OCI-LY3 (cell line): Measurements from ENCODE around the gene RAP1GAP2.
A peak's percentile ranks its signal among the peaks of the same experiment; 100 is the strongest.

Source experiments
- H2AFZ ChIP-seq: fragments of 200-600, 300-600 bp; shearing (Covaris generic); 2 replicates; pipeline ENCODE4 v1.6.0; 2014; ENCODE audit warnings: antibody characterized with exemption, low read depth, low read length
- H3K27ac ChIP-seq: fragments of 200-600, 300-600 bp; sonication (generic); 2 replicates; pipeline ENCODE4 v1.5.1; 2014; ENCODE audit warnings: mild to moderate bottlenecking, low read length, moderate library complexity, mixed read lengths
- H3K27me3 ChIP-seq: fragments of 200-600, 300-600 bp; sonication (generic); 2 replicates; pipeline ENCODE4 v1.6.1; 2014; ENCODE audit warnings: low read depth, low read length, mixed read lengths
- H3K36me3 ChIP-seq: fragments of 200-600, 300-600 bp; sonication (generic); replicated peaks from 2 replicates; pipeline ENCODE3; 2014; ENCODE audit warnings: low read depth, low read length, mixed read lengths
- H3K4me1 ChIP-seq: fragments of 300-600, 200-600 bp; sonication (generic); 2 replicates; pipeline ENCODE4 v1.6.1; 2014; ENCODE audit warnings: low read length, mixed read lengths
- H3K4me2 ChIP-seq: fragments of 200-600, 300-600 bp; sonication (generic); 2 replicates; pipeline ENCODE4 v1.6.1; 2014; ENCODE audit warnings: low read length, mixed read lengths
- H3K4me3 ChIP-seq: fragments of 300-600, 200-600 bp; sonication (generic); 2 replicates; pipeline ENCODE4 v1.5.1; 2014; ENCODE audit warnings: antibody characterized with exemption, mild to moderate bottlenecking, low read length, moderate library complexity
- H3K79me2 ChIP-seq: fragments of 300-600, 200-600 bp; shearing (Covaris generic); 2 replicates; pipeline ENCODE4 v1.6.1; 2014; ENCODE audit warnings: mild to moderate bottlenecking, low read length, mixed read lengths
- H3K9ac ChIP-seq: fragments of 300-600, 200-600 bp; shearing (Covaris generic); 2 replicates; pipeline ENCODE4 v1.6.0; 2014; ENCODE audit warnings: mild to moderate bottlenecking, low read length, moderate library complexity
- H3K9me3 ChIP-seq: fragments of 200-600, 300-600 bp; shearing (Covaris generic); 2 replicates; pipeline ENCODE4 v1.6.1; 2014; ENCODE audit warnings: low read length, mixed read lengths; ENCODE audit not compliant: insufficient read depth
- H4K20me1 ChIP-seq: fragments of 200-600, 300-600 bp; sonication (generic); 2 replicates; pipeline ENCODE4 v1.6.1; 2016; ENCODE audit warnings: low read length, mixed read lengths; ENCODE audit not compliant: insufficient read depth
- EZH2phosphoT487 ChIP-seq: fragments of 200-600 bp; shearing (Covaris generic); IDR thresholded peaks from 2 replicates; pipeline ENCODE4 v1.6.1; 2018; ENCODE audit warnings: antibody characterized with exemption, mixed run types, low read depth
- TF ChIP-seq, protein P1 (sequence below): fragments of 200-600, 300-600 bp; sonication (generic); IDR thresholded peaks from 2 replicates; pipeline ENCODE4 v1.5.1; 2014; ENCODE audit warnings: antibody characterized with exemption, low read length, low read depth

RAP1GAP2 gene

DNA sequence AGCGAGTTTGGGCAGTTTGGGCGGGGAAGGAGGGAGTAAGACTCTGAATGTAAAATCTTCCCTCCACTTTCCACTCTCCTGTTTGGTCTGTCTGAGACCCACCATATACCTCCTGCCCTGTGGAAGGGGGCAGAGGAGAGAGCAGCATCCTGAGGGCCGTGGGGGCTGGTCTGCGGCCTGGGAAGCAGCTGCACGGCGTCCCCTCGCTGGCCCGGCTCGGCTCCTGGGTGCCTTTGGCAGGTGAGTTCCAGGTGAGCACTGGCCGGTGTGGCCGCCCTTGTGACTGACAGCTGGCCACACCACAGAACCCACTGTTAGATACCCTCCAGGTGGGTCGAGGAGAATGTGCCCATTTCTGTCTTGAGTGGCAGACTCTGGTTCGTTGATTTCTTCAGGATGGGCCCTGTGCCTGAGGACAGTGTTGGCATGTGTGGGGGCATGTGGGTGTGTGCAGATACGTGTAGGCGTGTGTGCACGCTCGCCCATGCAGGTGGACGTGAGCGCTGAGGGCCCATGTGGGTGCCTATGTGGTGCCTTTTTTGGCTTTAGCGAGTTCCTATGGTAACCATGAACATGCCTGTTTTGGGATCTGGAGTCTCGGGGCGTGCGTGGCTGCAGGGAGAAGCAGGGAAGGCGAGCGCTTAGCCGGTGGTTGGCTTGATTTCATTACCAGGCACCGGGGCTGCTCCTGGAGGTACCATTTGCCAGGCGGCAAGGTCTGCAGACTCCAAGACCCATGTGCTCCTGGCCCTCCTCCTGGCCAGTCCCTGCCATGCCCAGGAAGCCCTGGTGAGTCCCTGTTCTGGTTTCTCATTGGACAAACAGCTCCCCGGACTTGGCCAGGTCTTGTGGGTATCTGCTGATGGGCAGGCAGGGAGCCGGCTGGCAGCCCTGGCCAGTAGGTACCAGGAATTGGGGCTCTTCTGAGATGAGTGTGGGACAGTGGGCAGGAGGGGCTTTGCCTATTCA is 12.4 kb downstream of the RAP1GAP2 start:
- Histone ChIP-seq H3K4me3 (no peak overlapping the region), H2AFZ (no peak overlapping the region), H3K27ac (no peak overlapping the region), H3K4me1 (no peaks in the 10 kb centered on the region), H3K9ac (no peak overlapping the region), H3K4me2 (no peak overlapping the region), H3K9me3 (no peaks in the 10 kb centered on the region), H3K27me3 (no peaks in the 10 kb centered on the region), H4K20me1 (no peaks in the 10 kb centered on the region), H3K79me2 (no peaks in the 10 kb centered on the region), H3K36me3 (no peaks in the 10 kb centered on the region)
- TF ChIP-seq, protein P1, sequence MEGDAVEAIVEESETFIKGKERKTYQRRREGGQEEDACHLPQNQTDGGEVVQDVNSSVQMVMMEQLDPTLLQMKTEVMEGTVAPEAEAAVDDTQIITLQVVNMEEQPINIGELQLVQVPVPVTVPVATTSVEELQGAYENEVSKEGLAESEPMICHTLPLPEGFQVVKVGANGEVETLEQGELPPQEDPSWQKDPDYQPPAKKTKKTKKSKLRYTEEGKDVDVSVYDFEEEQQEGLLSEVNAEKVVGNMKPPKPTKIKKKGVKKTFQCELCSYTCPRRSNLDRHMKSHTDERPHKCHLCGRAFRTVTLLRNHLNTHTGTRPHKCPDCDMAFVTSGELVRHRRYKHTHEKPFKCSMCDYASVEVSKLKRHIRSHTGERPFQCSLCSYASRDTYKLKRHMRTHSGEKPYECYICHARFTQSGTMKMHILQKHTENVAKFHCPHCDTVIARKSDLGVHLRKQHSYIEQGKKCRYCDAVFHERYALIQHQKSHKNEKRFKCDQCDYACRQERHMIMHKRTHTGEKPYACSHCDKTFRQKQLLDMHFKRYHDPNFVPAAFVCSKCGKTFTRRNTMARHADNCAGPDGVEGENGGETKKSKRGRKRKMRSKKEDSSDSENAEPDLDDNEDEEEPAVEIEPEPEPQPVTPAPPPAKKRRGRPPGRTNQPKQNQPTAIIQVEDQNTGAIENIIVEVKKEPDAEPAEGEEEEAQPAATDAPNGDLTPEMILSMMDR: no peak
- TF ChIP-seq EZH2phosphoT487: no peak

DNA sequence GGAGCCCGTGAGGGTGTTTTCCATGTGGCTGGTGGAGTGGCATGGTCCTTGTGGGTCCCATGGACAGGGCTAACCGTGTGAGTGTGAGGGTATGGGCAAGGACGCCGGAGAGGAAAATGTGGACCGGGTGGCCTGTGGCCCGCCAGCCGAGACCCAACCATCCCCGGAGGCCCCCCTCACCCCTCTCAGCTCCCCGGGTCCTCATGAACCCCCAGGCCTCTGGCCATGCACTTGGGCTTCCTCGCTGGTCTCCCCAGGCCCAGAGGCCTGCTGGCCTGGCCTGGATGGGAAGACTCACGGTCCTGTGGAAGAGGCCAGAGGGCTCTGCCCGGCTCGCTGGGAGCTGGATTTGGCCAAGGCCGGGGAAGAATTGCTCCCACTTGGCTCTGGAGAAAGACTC is 13.1 kb downstream of the RAP1GAP2 start:
- H3K27ac ChIP-seq: no peak overlapping the region
- H3K79me2 ChIP-seq: no peaks in the 10 kb centered on the region
- H2AFZ ChIP-seq: no peak overlapping the region
- no peak overlapping the region for H3K4me2 ChIP-seq
- H3K9me3 ChIP-seq: no peaks in the 10 kb centered on the region
- H3K9ac ChIP-seq: no peak overlapping the region
- H3K4me1 ChIP-seq: peaks cover 3% of the 10 kb centered on the region
- H3K4me3 ChIP-seq: no peak overlapping the region
- TF ChIP-seq, protein P1: no peak
- no peak for TF ChIP-seq EZH2phosphoT487
- no peaks in the 10 kb centered on the region for H3K36me3 ChIP-seq
- H3K27me3 ChIP-seq: peaks cover 5% of the 10 kb centered on the region
- H4K20me1 ChIP-seq: no peaks in the 10 kb centered on the region

DNA sequence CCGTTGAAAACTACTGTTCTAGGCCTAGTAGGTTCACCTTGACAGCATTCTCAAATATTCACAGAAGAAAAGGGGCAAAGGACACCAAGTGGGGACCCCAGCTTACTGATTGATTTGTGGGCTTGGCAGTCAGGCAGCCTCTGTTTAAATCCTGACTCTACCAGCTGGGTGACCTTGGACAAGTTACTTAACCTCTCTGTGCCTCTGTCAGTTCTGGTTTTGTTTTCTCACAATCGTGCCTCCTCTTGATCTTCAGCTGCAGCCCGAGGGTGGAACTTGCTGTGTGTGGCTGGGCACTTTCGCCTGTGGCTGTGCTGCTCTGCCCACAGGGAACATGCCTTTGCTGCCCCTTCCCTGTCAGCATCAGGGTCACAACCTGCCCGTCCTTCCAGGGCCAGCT is 17.8 kb downstream of the RAP1GAP2 start:
- Histone ChIP-seq H3K79me2 (no peaks in the 10 kb centered on the region), H3K27me3 (peaks cover 7% of the 10 kb centered on the region), H4K20me1 (no peaks in the 10 kb centered on the region), H3K4me3 (peak overlapping the region; percentile 80), H3K9me3 (no peaks in the 10 kb centered on the region), H2AFZ (0 out of 2 replicates have a peak overlapping the region, but pooled peaks have one; percentile 46), H3K36me3 (no peaks in the 10 kb centered on the region), H3K4me1 (peaks cover 11% of the 10 kb centered on the region), H3K9ac (no peak overlapping the region), H3K4me2 (peak overlapping the region; percentile 94), H3K27ac (no peak overlapping the region)
- no peak for TF ChIP-seq EZH2phosphoT487
- TF ChIP-seq, protein P1: no peak

DNA sequence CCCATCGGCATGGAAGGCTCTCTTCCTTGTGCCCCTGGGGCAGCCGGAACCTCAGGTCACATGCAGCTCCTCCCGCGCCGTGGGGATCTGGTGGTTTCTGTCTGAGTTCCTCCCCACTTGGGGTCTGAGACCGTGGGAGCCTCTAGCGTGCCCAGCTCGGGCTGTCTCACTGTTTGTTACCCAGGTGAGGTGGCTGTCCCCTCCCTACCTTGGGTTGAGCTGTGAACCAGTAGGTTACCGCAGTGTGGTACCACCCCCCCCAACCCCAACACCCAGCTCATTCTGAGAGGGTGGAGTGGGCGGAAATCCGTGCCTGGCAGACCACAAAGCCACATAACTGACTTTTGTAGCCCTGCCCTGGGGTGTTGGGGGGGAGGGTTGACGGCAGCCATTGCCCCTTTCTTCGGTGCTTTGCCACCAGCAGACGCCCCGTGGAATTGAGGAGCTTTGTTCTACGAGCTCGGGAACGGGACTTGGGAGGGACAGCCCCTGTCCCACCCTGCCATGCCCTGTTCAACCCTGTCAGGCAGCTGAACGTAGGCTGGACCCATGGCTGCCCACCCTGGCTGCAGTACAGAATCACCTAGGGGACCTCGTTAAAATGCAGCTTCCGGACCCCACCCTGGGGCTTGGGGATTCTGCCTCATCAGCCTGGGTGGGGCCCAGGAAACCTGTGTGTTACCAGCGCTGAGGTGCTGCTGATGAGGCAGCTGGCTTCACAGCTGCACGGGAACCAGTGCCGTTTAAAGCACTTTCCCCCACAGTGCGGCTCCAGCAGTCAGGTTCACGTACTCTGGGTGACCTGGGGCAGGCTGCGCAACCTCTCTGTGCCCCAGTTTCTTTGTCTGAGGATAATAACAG is 18.5 kb downstream of the RAP1GAP2 start:
- TF ChIP-seq EZH2phosphoT487: no peak
- TF ChIP-seq, protein P1: no peak
- Histone ChIP-seq H3K36me3 (no peaks in the 10 kb centered on the region), H3K27me3 (peaks cover 7% of the 10 kb centered on the region), H3K9me3 (no peaks in the 10 kb centered on the region), H3K4me3 (peak overlapping the region; percentile 80), H3K79me2 (no peaks in the 10 kb centered on the region), H3K9ac (0 out of 2 replicates have a peak overlapping the region, but pooled peaks have one; percentile 19), H3K4me2 (peak overlapping the region; percentile 94), H3K27ac (no peak overlapping the region), H4K20me1 (no peaks in the 10 kb centered on the region), H2AFZ (peak overlapping the region; percentile 46; the same call in 1 of the 2 replicates), H3K4me1 (peaks cover 11% of the 10 kb centered on the region)
